Mesenchymal stem cell (in vitro differentiated cells and primary cell): Measurements from ENCODE around the gene DNAJB13. TPM values are rescaled to one million over a fixed set of nuclear protein-coding genes. Genes with fewer than 3 reads are reported as not detected.

Experiments used
- DNase-seq: peaks from one replicate; pipeline ENCODE4 v3.0.0-alpha.2; 2013
- H2AFZ ChIP-seq: one replicate; pipeline ENCODE4 v1.6.1; 2013; ENCODE audit warnings: low read depth, mild to moderate bottlenecking, control low read depth, inconsistent platforms, low read length, moderate library complexity
- H2AK5ac ChIP-seq: 2 replicates; pipeline ENCODE4 v1.6.1; 2013; ENCODE audit warnings: low read length, moderate library complexity, mild to moderate bottlenecking, inconsistent platforms; ENCODE audit not compliant: severe bottlenecking
- H2BK120ac ChIP-seq: one replicate; pipeline ENCODE4 v1.6.1; 2013; ENCODE audit warnings: low read depth, mild to moderate bottlenecking, inconsistent platforms, low read length, moderate library complexity
- H2BK12ac ChIP-seq, 2 experiments: one replicate each; pipeline ENCODE4 v1.6.1; 2013; ENCODE audit warnings: inconsistent platforms in 2 of 2, low read length in 2 of 2, mild to moderate bottlenecking in 2 of 2, moderate library complexity in 2 of 2, control low read depth in 1 of 2
- H2BK15ac ChIP-seq: one replicate; pipeline ENCODE4 v1.6.1; 2013; ENCODE audit warnings: mild to moderate bottlenecking, low read depth, inconsistent platforms; ENCODE audit not compliant: poor library complexity, severe bottlenecking
- H2BK5ac ChIP-seq: 2 replicates; pipeline ENCODE4 v1.6.1; 2013; ENCODE audit warnings: low read depth, mild to moderate bottlenecking, low read length, control low read depth, inconsistent platforms; ENCODE audit not compliant: poor library complexity, severe bottlenecking
- H3K14ac ChIP-seq, 2 experiments: one replicate each; pipeline ENCODE4 v1.6.1; 2013; ENCODE audit warnings: inconsistent platforms in 2 of 2, low read length in 2 of 2, control low read depth in 1 of 2, mild to moderate bottlenecking in 1 of 2, moderate library complexity in 1 of 2
- H3K18ac ChIP-seq, 2 experiments: one replicate each; pipeline ENCODE4 v1.6.1; 2013; ENCODE audit warnings: inconsistent platforms in 2 of 2, low read length in 2 of 2, control low read depth in 1 of 2, low read depth in 1 of 2, mild to moderate bottlenecking in 1 of 2
- H3K23ac ChIP-seq, 2 experiments: one replicate each; pipeline ENCODE4 v1.6.1; 2013; ENCODE audit warnings: inconsistent platforms in 2 of 2, low read length in 2 of 2, mild to moderate bottlenecking in 2 of 2, moderate library complexity in 2 of 2, control low read depth in 1 of 2
- H3K27ac ChIP-seq: 2 replicates; pipeline ENCODE4 v1.5.1; 2013; ENCODE audit warnings: mild to moderate bottlenecking, moderate library complexity, low read length, control low read depth, inconsistent platforms; ENCODE audit not compliant: poor library complexity, severe bottlenecking
- H3K27me3 ChIP-seq, 2 experiments: 2 replicates each; pipeline versions ENCODE4 v1.6.1 to v1.7.0; 2013; ENCODE audit warnings: low read length in 2 of 2, mild to moderate bottlenecking in 2 of 2, moderate library complexity in 2 of 2, control low read depth in 1 of 2, inconsistent platforms in 1 of 2; ENCODE audit not compliant: control insufficient read depth in 1 of 2, insufficient read depth in 1 of 2
- H3K36me3 ChIP-seq, 2 experiments: 2 replicates each; pipeline versions ENCODE4 v1.6.1 to v1.7.0; 2013; ENCODE audit warnings: low read length in 2 of 2, control low read depth in 1 of 2, inconsistent platforms in 1 of 2, low read depth in 1 of 2, mild to moderate bottlenecking in 1 of 2; ENCODE audit not compliant: insufficient read depth in 2 of 2, control insufficient read depth in 1 of 2
- H3K4ac ChIP-seq, 2 experiments: one replicate each; pipeline ENCODE4 v1.6.1; 2013; ENCODE audit warnings: inconsistent platforms in 2 of 2, low read length in 2 of 2, mild to moderate bottlenecking in 2 of 2, moderate library complexity in 2 of 2, control low read depth in 1 of 2, low read depth in 1 of 2
- H3K4me1 ChIP-seq: 2 replicates; pipeline ENCODE4 v1.6.1; 2013; ENCODE audit warnings: low read depth, low read length, control low read depth; ENCODE audit not compliant: control insufficient read depth, insufficient read depth
- H3K4me2 ChIP-seq: 2 replicates; pipeline ENCODE4 v1.6.1; 2013; ENCODE audit warnings: low read length, mild to moderate bottlenecking, inconsistent platforms; ENCODE audit not compliant: poor library complexity, severe bottlenecking
- H3K4me3 ChIP-seq, 2 experiments: 2 replicates each; pipeline versions ENCODE4 v1.5.1 to v1.7.0; 2013; ENCODE audit warnings: low read length in 2 of 2, mild to moderate bottlenecking in 2 of 2, control low read depth in 1 of 2, low read depth in 1 of 2; ENCODE audit not compliant: insufficient read depth in 1 of 2
- H3K79me1 ChIP-seq: replicated peaks from 2 replicates; pipeline ENCODE4 v1.6.1; 2013; ENCODE audit warnings: mild to moderate bottlenecking, control low read depth, low read length, inconsistent platforms; ENCODE audit not compliant: poor library complexity, severe bottlenecking
- H3K9ac ChIP-seq: 2 replicates; pipeline ENCODE4 v1.7.0; 2013; ENCODE audit warnings: mild to moderate bottlenecking, low read length, moderate library complexity
- H3K9me3 ChIP-seq: 2 replicates; pipeline ENCODE4 v1.7.0; 2013; ENCODE audit warnings: mild to moderate bottlenecking, low read length; ENCODE audit not compliant: control insufficient read depth
- H4K8ac ChIP-seq: one replicate; pipeline ENCODE4 v1.6.1; 2013; ENCODE audit warnings: inconsistent platforms, mild to moderate bottlenecking, low read length, moderate library complexity
- H4K91ac ChIP-seq: one replicate; pipeline ENCODE4 v1.6.1; 2013; ENCODE audit warnings: mild to moderate bottlenecking, low read length, inconsistent platforms
- WGBS: methylation state at CpG from one replicate; pipeline ENCODE4 v1.1.7; 2013; ENCODE audit warnings: mixed read lengths; 5-methylcytosine and 5-hydroxymethylcytosine counted together
- polyA plus RNA-seq, 2 experiments: library from polyadenylated mRNA; stranded (reverse); fragments of 200-250 nt; gene quantifications; one replicate each; pipeline ENCODE4 v1.2.3, GENCODE V29; 2013

DNAJB13 gene
- 0.10 TPM for polyA plus RNA-seq (2013, experiment 1 of 2)
- 0.04 TPM for polyA plus RNA-seq (2013, experiment 2 of 2)

DNA sequence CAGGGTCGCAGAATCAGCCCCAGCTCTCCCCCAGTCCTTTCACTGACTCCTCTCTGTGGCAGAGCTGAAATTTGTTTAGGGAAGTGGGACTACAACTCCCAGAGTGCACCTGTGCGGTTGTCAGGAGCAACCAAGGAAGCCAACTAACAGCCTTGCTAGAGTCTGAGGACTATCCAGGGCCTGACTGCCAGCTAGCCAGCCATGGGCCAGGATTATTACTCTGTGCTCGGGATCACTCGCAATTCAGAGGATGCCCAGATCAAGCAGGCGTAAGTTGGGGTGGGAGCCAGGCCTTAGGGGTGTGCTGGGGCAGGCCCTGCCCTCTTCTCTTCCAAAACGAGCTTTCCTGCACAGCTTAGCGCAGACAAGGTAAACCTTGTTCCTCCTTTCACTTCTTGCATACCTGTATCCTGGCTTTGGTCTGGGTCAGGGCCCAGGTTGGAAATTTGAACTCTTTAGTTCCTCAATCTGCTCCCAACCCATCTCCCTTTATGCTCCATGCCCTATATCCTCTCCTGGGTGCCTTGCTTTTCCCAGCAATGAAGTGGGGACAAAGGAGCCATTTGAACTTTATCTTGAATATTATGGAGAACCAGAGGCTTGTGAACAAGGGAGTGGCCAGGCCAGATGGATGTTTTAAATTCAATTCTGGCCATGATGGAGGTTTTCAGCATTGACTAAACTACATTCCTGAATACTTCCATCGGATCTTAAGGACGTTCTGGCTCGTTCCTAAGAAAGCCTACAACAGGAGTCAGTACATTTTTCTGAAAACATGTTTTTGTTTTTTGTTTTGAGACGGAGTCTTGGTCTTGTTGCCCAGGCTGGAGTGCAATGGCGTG lies at the start of gene DNAJB13:
Gene DNAJB13, plus strand, starts transcription at position 158 of the 842 bp plus-strand sequence. Its CDS starts 44 bp downstream, at position 202.
- 74% methylated on average over 12 of the region's 12 CpGs for WGBS
- H3K4me1 ChIP-seq: peaks cover 20% of the 10 kb centered on the region
- H3K4me3 ChIP-seq: no peak within 1 kb of the TSS
- H3K79me1 ChIP-seq: no peaks in the 10 kb centered on the region
- H2AFZ ChIP-seq: no peak within 1 kb of the TSS
- no peak within 1 kb of the TSS for H3K4me2 ChIP-seq
- H3K23ac ChIP-seq: no peak within 1 kb of the TSS
- H2BK120ac ChIP-seq: no peak within 1 kb of the TSS
- H2AK5ac ChIP-seq: peak within 1 kb of the TSS; percentile 8
- no peak within 1 kb of the TSS for H2BK15ac ChIP-seq
- no peak within 1 kb of the TSS for H4K8ac ChIP-seq
- H3K18ac ChIP-seq: no peak within 1 kb of the TSS
- H3K9ac ChIP-seq: no peak within 1 kb of the TSS
- peaks cover 5% of the 10 kb centered on the region for H3K9me3 ChIP-seq
- H3K27ac ChIP-seq: peak within 1 kb of the TSS; percentile 93
- DNase-seq: peak; percentile 73
- H3K4ac ChIP-seq: no peak within 1 kb of the TSS
- H4K91ac ChIP-seq: no peak within 1 kb of the TSS
- no peak within 1 kb of the TSS for H3K14ac ChIP-seq
- H2BK5ac ChIP-seq: no peak within 1 kb of the TSS
- no peak within 1 kb of the TSS for H2BK12ac ChIP-seq
- no peaks in the 10 kb centered on the region for H3K27me3 ChIP-seq
- peaks cover 0 to 10% of the 10 kb centered on the region in 2 experiments for H3K36me3 ChIP-seq

DNA sequence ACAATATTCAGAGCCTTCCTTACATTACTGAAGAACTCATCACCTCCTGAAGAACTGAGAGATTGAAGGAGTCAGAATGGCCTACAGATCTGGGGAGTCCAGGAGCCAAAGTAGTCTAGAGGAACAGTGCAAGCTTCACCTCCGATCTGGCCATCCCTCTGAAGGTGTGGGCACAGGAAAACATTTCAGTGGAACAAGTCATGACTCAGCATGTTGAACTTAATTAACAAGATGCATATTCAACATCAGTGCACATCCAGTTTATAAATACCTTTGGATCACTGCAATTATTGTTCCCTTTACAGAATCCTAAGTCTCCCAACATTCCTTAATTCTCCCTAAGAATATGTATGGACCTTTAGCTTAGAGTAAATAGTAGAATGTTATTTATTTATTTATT lies 48.5 kb upstream of the DNAJB13 start:
- no peak for DNase-seq
- Histone ChIP-seq H3K18ac (no peak overlapping the region), H3K4me2 (no peak overlapping the region), H3K4ac (no peak overlapping the region), H2BK5ac (no peak overlapping the region), H4K8ac (no peak overlapping the region), H2AK5ac (no peak overlapping the region), H3K23ac (no peak overlapping the region), H2BK120ac (no peak overlapping the region), H3K27me3 (no peaks in the 10 kb centered on the region), H3K14ac (no peak overlapping the region), H3K79me1 (no peaks in the 10 kb centered on the region), H2AFZ (no peak overlapping the region), H3K4me1 (no peaks in the 10 kb centered on the region), H3K36me3 (peaks cover 14 to 56% of the 10 kb centered on the region in 2 experiments), H2BK15ac (no peak overlapping the region), H3K27ac (no peak overlapping the region), H3K9me3 (no peaks in the 10 kb centered on the region), H2BK12ac (no peak overlapping the region), H3K9ac (no peak overlapping the region), H4K91ac (no peak overlapping the region), H3K4me3 (no peak overlapping the region)
- WGBS: 92% methylated on average over 1 of the region's 1 CpG

- WGBS: 88% methylated on average over 2 of the region's 4 CpGs
- no peak overlapping the region for H3K4me3 ChIP-seq
- H3K9ac ChIP-seq: no peak overlapping the region
- no peaks in the 10 kb centered on the region for H3K79me1 ChIP-seq
- no peak overlapping the region for H3K27ac ChIP-seq
- H3K27me3 ChIP-seq: no peaks in the 10 kb centered on the region
- no peaks in the 10 kb centered on the region for H3K9me3 ChIP-seq
- no peak overlapping the region for H3K14ac ChIP-seq
- no peak overlapping the region for H2AK5ac ChIP-seq
- no peak overlapping the region for H2BK120ac ChIP-seq
- H3K4ac ChIP-seq: no peak overlapping the region
- H4K8ac ChIP-seq: no peak overlapping the region
- peak overlapping the region in 1 of 2 experiments; percentile 20 for H3K23ac ChIP-seq
- peaks cover 9 to 55% of the 10 kb centered on the region in 2 experiments for H3K36me3 ChIP-seq
- peak; percentile 20 for DNase-seq
- H3K4me1 ChIP-seq: no peaks in the 10 kb centered on the region
- H2BK12ac ChIP-seq: no peak overlapping the region
- H4K91ac ChIP-seq: no peak overlapping the region
- no peak overlapping the region for H2AFZ ChIP-seq
- H3K18ac ChIP-seq: no peak overlapping the region
- H2BK5ac ChIP-seq: no peak overlapping the region
- no peak overlapping the region for H3K4me2 ChIP-seq
- H2BK15ac ChIP-seq: no peak overlapping the region
These were observed 43.6 kb upstream of the DNAJB13 start for GRCh38 chr11:73907191-73907590.

GRCh38 chr11:73912026-73912425 lies 38.8 kb upstream of the DNAJB13 start:
- no peak overlapping the region for H3K23ac ChIP-seq
- H3K79me1 ChIP-seq: no peaks in the 10 kb centered on the region
- no peak overlapping the region for H3K4me3 ChIP-seq
- no peaks in the 10 kb centered on the region for H3K27me3 ChIP-seq
- no peak overlapping the region for H4K8ac ChIP-seq
- H2AK5ac ChIP-seq: no peak overlapping the region
- H2BK12ac ChIP-seq: no peak overlapping the region
- no peaks in the 10 kb centered on the region for H3K9me3 ChIP-seq
- no peak overlapping the region for H3K27ac ChIP-seq
- 97% methylated on average over 2 of the region's 2 CpGs for WGBS
- no peak overlapping the region for H4K91ac ChIP-seq
- no peak overlapping the region for H2BK5ac ChIP-seq
- H3K9ac ChIP-seq: no peak overlapping the region
- no peak overlapping the region for H2BK120ac ChIP-seq
- no peak overlapping the region for H3K14ac ChIP-seq
- H3K36me3 ChIP-seq: peaks cover 20 to 61% of the 10 kb centered on the region in 2 experiments
- no peak overlapping the region for H3K4ac ChIP-seq
- H2AFZ ChIP-seq: no peak overlapping the region
- H3K4me2 ChIP-seq: no peak overlapping the region
- no peak overlapping the region for H3K18ac ChIP-seq
- H3K4me1 ChIP-seq: no peaks in the 10 kb centered on the region
- no peak for DNase-seq
- no peak overlapping the region for H2BK15ac ChIP-seq
